Glutamatergic neuron (in vitro differentiated cells): ENCODE data around the gene HMGCL. TPM values are rescaled to one million over a fixed set of nuclear protein-coding genes. Genes with fewer than 3 reads are reported as not detected.
"Not testable (repeated sequence)": the region's sequence is repeated elsewhere in the genome, so short reads cannot be mapped to it uniquely, and the experiment has no call there.

Experiments
- DNase-seq: peaks from one replicate; pipeline ENCODE4 v3.0.0; 2022
- H3K27ac Mint-ChIP-seq: one replicate; pipeline ENCODE4 v1.8.0; 2020; ENCODE audit warnings: mild to moderate bottlenecking, mixed read lengths, inconsistent platforms; ENCODE audit not compliant: unreplicated experiment
- H3K27me3 Mint-ChIP-seq: one replicate; pipeline ENCODE4 v1.8.0; 2020; ENCODE audit warnings: mild to moderate bottlenecking, moderate library complexity, mixed read lengths, inconsistent platforms; ENCODE audit not compliant: unreplicated experiment
- H3K36me3 Mint-ChIP-seq: one replicate; pipeline ENCODE4 v1.8.0; 2020; ENCODE audit warnings: mild to moderate bottlenecking, mixed read lengths, inconsistent platforms; ENCODE audit not compliant: unreplicated experiment
- H3K4me1 Mint-ChIP-seq: one replicate; pipeline ENCODE4 v1.8.0; 2020; ENCODE audit warnings: mild to moderate bottlenecking, low read depth, mixed read lengths, inconsistent platforms; ENCODE audit not compliant: unreplicated experiment
- H3K4me3 Mint-ChIP-seq: one replicate; pipeline ENCODE4 v1.8.0; 2020; ENCODE audit warnings: mild to moderate bottlenecking, mixed read lengths, inconsistent platforms; ENCODE audit not compliant: unreplicated experiment
- H3K9me3 Mint-ChIP-seq: one replicate; pipeline ENCODE4 v1.8.0; 2020; ENCODE audit warnings: mild to moderate bottlenecking, moderate library complexity, mixed read lengths, inconsistent platforms; ENCODE audit not compliant: unreplicated experiment
- total RNA-seq: library from RNA; stranded (reverse); fragmentation: NEBNext Ultra II Directional; extraction: Animal tissue kit (Norgen Biotek cat#: 25700); gene quantifications from one replicate; pipeline ENCODE4 v1.2.1, GENCODE V29; 2021; ENCODE audit not compliant: unreplicated experiment
- TF ChIP-seq, protein P1 (sequence below): fragments of 200-600 bp; sonication (generic); IDR thresholded peaks from one replicate; pipeline ENCODE4 v1.5.0; 2021; ENCODE audit not compliant: partially characterized antibody, unreplicated experiment

Gene HMGCL
- total RNA-seq, 1 donor from 2014 or later, result 19.4 TPM

DNA sequence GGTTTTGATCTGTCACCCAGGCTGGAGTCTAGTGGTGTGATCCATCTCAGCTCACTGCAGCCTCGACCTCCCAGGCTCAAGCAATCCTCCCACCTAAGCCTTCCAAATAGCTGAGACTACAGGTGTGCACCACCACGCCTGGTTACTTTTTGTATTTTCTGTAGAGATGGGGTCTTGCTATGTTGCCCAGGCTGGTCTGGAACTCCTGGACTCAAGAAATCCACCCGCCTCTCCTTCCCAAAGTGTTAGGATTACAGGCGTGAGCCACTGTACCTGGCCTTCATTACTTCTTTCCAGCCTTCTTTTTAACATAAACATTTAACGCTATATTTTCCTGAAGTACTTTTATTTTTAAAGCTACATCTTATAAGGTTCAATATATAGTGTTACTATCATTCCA is 18.4 kb upstream of the HMGCL start:
- Mint-ChIP-seq H3K9me3 (no peaks in the 10 kb centered on the region), H3K27me3 (peaks cover 2% of the 10 kb centered on the region), H3K36me3 (peaks cover 16% of the 10 kb centered on the region), H3K4me3 (no peak overlapping the region), H3K27ac (no peak overlapping the region), H3K4me1 (no peaks in the 10 kb centered on the region)
- TF ChIP-seq, protein P1, sequence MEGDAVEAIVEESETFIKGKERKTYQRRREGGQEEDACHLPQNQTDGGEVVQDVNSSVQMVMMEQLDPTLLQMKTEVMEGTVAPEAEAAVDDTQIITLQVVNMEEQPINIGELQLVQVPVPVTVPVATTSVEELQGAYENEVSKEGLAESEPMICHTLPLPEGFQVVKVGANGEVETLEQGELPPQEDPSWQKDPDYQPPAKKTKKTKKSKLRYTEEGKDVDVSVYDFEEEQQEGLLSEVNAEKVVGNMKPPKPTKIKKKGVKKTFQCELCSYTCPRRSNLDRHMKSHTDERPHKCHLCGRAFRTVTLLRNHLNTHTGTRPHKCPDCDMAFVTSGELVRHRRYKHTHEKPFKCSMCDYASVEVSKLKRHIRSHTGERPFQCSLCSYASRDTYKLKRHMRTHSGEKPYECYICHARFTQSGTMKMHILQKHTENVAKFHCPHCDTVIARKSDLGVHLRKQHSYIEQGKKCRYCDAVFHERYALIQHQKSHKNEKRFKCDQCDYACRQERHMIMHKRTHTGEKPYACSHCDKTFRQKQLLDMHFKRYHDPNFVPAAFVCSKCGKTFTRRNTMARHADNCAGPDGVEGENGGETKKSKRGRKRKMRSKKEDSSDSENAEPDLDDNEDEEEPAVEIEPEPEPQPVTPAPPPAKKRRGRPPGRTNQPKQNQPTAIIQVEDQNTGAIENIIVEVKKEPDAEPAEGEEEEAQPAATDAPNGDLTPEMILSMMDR, result no peak
- DNase-seq, result no peak

DNA sequence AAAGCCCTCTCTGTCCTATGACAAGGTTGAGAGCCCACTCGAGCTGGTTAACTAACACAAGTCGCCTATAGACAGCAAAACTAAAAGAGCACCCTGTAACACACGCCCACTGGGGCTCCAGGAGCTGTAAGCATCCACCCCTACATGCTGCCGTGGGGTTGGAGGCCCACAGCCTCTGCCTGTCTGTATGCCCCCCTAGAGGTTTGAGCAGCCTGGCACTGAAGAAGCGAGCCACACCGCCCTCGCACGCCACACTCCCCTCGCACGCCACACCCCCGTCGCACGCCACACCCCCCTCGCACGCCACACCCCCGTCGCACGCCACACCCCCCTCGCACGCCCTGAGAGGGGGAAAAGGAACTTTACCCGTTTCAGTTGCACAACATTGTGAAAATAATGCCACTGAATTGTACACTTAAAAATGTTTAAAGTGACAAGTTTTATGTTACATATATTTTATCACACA is 13.2 kb upstream of the HMGCL start:
- Mint-ChIP-seq H3K4me3 (peak overlapping the region; percentile 75), H3K27ac (no peak overlapping the region), H3K9me3 (no peaks in the 10 kb centered on the region), H3K27me3 (peaks cover 5% of the 10 kb centered on the region), H3K4me1 (peaks cover 4% of the 10 kb centered on the region), H3K36me3 (no peaks in the 10 kb centered on the region)
- peak; percentile 46 for DNase-seq
- TF ChIP-seq, protein P1, result no peak

DNA sequence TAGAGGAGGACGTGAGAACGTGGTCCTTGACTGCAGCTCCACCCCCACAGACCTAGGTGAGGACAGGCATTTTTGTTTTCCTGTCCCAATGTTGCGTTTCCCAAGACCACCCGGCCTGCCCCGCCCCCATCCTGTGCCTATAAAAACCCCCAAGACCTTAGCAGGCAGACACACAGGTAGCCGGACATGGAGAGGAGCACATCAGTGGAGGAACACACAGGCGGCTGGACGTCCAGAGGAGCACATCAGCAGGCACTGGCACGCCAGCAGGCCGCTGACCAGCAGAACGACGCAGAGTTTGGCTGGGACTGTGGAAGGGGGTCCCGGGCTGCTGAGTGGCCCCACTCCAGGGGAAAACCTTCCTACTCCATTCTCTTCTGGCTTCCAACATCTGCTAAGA is 12.7 kb upstream of the HMGCL start:
- no peak for DNase-seq
- Mint-ChIP-seq H3K36me3 (no peaks in the 10 kb centered on the region), H3K9me3 (no peaks in the 10 kb centered on the region), H3K4me3 (no peak overlapping the region), H3K27ac (no peak overlapping the region), H3K4me1 (peaks cover 4% of the 10 kb centered on the region), H3K27me3 (peaks cover 5% of the 10 kb centered on the region)
- TF ChIP-seq, protein P1, result no peak

GRCh38 chr1:23836037-23836436 is 10.8 kb upstream of the HMGCL start:
- Mint-ChIP-seq H3K36me3 (no peaks in the 10 kb centered on the region), H3K27me3 (peaks cover 3% of the 10 kb centered on the region), H3K4me1 (peaks cover 4% of the 10 kb centered on the region), H3K4me3 (no peak overlapping the region), H3K27ac (no peak overlapping the region), H3K9me3 (no peaks in the 10 kb centered on the region)
- no peak for DNase-seq
- TF ChIP-seq, protein P1, result no peak

GRCh38 chr1:23834156-23834555 is 8.9 kb upstream of the HMGCL start:
- H3K36me3 Mint-ChIP-seq, H3K4me1 Mint-ChIP-seq, H3K4me3 Mint-ChIP-seq, DNase-seq, H3K9me3 Mint-ChIP-seq, H3K27ac Mint-ChIP-seq, H3K27me3 Mint-ChIP-seq: not testable (repeated sequence)
